ENCODE measurements around the gene HUS1.

- TF ChIP-seq BHLHE40 (IDR thresholded peaks at IDR 0.05; ENCODE audit: low read depth, low read length) (no peak), RAD21 (IDR thresholded peaks at IDR 0.05; ENCODE audit: low read length) (no peak), CTCF (conservative IDR thresholded peaks at IDR 0.05; ENCODE audit: low read depth, low read length) (no peak), MXI1 (IDR thresholded peaks at IDR 0.05; ENCODE audit: borderline replicate concordance, low read depth, low read length) (no peak), ELK1 (IDR thresholded peaks at IDR 0.05; ENCODE audit: borderline replicate concordance, low read depth, low read length) (no peak), POLR2A (IDR thresholded peaks at IDR 0.05; ENCODE audit: low read depth, low read length) (no peak), CEBPB (IDR thresholded peaks at IDR 0.05; ENCODE audit: low read depth, low read length) (no peak), RFX5 (IDR thresholded peaks at IDR 0.05; ENCODE audit: low read depth, low read length) (no peak), RCOR1 (IDR thresholded peaks at IDR 0.05; ENCODE audit: insufficient replicate concordance, low read length) (no peak), USF2 (IDR thresholded peaks at IDR 0.05; ENCODE audit: low read depth, low read length) (no peak), MAFK (IDR thresholded peaks at IDR 0.05; ENCODE audit: low read depth, low read length) (no peak)
Measured at GRCh38 chr7:47946581-47947354, 32.6 kb downstream of the HUS1 start.
